ENCODE measurements around the gene MID1. TPM values are rescaled to one million over a fixed set of nuclear protein-coding genes. Genes with fewer than 3 reads are reported as not detected.

Gene MID1
- polyA plus RNA-seq, 1 donor, result 22.2 TPM

DNA sequence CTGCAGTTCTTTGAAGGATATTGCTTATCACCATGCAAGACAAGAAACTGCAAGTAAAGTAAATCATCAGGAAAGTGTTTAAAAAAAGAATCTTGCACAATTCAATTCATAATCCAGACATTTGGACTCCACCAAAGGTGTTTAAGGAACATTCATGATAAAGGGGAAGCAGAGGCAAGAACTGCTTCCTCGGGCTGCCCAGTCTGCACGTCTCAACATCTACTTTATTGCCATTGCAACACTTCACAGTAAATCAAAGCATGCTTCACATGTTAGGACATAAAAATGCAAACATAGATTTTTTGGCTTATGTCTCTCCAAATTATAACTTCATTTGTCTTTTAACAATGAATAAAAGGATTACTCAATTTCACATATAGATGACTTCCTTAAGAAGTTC is 42.5 kb downstream of the MID1 start:
- DNase-seq (ENCODE audit: low read depth), result no peak

- no peak for DNase-seq (ENCODE audit: low read depth)
Observed at GRCh38 chrX:10576777-10577447, 43.5 kb downstream of the MID1 start.

DNA sequence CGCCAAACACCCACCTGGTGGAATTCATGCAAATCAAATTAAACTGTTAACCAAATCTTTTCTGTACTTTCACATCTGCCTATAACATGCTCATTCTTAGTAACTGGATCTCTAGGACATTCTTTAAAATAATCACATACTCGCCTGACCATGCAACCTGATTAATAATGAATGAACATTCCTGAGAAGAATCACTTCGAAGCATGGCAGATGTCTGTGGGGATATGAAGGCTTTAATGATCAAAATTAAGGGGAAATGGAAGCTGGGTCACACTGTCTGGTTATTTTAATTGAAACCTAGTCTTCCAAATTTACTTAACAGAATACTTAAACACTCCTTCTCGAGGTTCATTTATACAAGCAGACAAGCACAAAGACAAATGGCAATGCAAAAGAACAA is 44.2 kb downstream of the MID1 start:
- DNase-seq (ENCODE audit: low read depth), result no peak

DNA sequence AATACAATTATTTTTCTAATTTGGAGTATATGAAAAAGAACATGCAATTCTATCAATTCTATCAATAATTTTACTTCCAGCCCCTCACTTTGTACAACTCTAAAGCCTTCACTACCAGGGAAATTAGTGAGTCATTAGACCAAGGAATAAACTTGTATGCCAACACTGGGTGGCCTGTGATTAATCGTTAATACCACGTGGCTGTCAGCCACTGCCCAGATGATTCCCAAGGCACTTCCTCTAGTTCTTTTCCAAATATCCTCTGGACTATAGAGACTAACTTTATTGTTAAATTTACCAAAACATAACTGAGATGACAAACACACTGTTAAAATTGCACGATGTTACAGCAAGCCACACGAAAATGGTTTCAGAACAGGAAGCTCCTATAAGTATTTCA is 45.7 kb downstream of the MID1 start:
- DNase-seq (ENCODE audit: low read depth), result no peak

DNA sequence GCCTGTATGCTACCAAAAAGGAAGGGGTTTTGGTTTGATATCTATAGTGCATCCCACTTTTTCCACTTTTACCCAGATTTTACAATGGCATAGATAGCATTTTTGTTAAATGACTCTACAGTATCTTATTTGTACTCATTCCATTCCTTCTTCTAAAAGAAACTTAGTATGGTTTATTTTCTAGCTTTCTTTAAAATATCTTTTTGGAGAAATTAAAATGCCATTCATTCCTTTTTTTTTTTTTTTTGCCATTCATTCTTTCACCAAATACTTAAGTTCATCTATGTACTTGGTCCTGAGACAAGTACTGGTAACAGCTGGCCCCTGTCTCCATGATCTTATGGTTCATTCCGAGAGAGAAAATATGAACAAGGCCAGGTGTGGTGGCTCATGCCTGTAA is 49.1 kb downstream of the MID1 start:
- DNase-seq (ENCODE audit: low read depth), result no peak

- no peak for DNase-seq (ENCODE audit: low read depth)
Observed at GRCh38 chrX:10570601-10571000, 49.8 kb downstream of the MID1 start.

DNA sequence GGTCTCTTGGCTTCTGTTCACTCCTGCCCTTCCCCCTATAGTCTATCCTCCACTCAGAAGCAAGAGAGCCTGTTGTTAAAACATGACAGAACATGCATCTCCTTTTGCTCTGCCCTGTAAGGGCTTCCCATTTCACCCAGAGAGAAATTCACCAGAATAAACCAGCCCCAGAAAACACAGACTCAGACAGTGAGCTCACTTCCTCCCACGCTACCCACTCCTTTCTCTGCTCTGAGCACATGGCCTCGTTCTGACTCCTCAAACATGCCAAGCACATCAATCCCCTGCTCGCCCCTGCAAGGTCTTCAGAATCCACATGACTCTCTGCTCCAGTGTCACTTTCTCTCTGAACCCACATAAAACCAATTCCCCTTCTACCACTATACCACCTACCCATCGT is 50.4 kb downstream of the MID1 start:
- DNase-seq (ENCODE audit: low read depth), result no peak

- no peak for DNase-seq (ENCODE audit: low read depth)
Observed at GRCh38 chrX:10568428-10568827, 52.0 kb downstream of the MID1 start.

DNA sequence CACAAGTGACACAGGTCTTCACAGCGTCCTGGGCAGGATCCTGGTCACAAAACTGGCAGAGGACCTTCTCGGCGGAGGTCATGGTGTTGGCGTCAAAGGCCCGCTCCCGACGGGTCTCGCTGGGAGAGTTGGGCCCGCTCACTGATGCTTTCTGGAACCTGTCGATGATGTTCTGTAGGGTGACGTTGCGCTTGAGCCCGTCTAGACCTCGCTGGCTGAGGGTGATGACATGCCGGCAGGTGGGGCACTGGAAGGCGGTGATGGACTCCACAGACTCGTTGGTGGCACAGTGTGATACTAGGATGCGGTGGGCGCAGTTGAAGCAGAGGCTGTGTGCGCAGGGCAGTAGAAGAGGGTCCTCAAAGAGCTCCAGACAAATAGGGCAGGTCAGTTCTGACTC is 53.2 kb downstream of the MID1 start:
- DNase-seq (ENCODE audit: low read depth), result no peak

DNA sequence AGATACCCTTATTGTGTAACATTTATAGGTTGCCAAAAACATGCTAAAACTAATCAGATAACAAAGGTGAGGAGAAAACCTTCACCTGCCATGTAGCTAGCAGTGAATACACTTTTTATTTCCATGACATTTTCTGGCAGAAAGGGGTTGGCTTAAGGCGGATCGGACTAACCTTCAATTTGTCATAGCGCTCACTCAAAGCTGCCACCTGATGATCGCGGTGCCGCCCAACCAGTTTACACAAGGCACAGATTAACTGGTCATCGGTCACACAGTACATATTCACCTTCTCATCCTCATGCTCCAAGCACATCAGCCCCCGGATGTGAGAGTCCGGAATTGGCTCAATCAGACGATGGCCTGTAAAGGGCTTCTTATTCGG is 53.7 kb downstream of the MID1 start:
- no peak for DNase-seq (ENCODE audit: low read depth)

DNA sequence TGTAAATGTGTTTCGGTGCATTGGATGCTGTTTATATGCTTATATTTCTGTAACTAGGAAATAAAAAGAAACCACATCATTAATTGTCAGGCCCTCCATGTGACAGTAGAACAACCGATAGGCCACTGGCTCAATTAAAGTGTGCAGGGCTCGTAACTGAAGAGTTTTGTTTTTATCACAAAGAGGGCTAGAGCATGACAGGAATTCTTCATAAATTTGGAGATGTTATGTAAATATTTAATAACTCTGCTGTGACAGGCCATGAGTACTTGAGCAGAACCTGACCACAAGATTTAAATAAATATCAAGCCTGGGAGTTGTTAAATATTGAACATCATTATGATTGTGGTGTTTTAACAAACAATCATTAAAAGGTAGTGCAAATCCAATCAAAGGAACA is 55.9 kb downstream of the MID1 start:
- no peak for DNase-seq (ENCODE audit: low read depth)

DNA sequence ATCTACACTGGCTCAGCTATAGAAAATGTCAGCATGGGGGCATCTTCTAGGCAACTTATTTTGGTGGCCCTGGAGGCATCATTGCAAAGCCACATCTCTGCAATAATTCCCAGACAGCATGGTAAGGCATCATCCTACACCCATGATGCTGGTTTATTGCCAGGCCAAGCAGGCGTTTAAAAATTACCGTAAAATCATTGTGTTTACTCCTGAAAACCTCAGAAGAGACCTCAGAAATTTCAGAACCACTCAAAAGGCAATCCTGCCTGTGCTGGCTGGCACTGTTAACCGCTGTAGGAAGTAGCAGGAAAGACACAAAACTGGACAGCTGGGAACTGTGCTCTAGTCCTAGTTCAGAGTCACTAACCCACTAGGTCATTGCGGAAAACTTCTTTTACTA is 63.2 kb downstream of the MID1 start:
- DNase-seq (ENCODE audit: low read depth), result no peak

DNA sequence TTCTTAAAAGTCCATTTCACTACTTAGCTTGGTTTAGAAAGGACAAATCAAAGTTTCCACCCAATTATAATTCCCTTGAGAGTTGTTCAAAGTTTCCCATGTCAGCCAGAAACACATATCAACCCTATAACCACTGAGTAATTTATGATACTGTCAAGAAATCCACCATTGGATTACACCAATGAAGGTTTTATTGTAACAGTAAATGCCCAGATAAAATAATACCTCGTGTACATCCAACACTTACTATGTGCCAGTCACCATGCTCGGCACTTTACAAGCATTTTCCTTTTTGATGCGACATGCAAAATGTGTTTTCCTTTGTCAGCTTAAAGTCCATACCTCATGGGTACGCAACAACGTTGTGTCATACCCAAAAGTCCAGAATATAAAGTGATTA is 64.0 kb downstream of the MID1 start:
- DNase-seq (ENCODE audit: low read depth), result no peak

GRCh38 chrX:10555846-10556245 is 64.5 kb downstream of the MID1 start:
- no peak for DNase-seq (ENCODE audit: low read depth)

GRCh38 chrX:10554612-10555270 is 65.6 kb downstream of the MID1 start:
- DNase-seq (ENCODE audit: low read depth), result no peak

GRCh38 chrX:10549280-10549679 is 71.1 kb downstream of the MID1 start:
- DNase-seq (ENCODE audit: low read depth), result no peak

DNA sequence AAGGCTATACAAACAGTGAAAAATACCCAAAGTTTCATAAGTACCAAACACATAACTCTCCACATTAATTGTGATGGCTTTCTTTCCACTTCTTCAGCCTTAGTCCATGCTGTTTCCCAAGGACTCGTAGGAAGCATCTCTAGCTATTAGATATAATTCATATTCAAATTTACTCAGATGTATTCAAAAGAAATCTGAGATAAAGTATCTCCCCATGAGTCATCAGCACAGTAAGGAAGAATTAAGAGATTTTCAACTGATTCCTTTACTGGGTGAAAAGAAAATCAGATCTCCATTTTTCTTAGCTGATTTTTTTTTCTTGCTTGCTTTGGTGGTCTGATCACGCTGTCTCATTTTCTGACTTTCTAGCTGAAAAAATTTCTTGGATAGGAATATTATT is 71.7 kb downstream of the MID1 start:
- no peak for DNase-seq (ENCODE audit: low read depth)

DNA sequence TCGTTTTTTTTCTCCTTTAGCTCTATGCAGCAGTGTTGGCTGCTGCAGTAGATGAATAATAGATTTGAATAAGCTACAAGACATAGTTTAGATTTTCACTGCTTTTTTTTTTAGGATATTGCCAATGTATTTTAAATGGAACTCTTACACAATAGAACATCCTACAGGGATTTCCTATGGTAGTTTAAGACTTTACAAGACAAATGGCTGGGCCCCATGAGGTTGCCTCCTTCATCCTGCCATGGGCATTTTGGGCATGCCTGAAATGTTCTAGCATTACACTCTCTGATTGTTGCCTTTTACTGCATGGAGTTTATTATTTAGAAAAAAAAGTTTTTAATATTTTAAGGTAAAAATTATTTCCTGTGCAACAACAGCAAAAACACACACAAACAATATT is 74.5 kb downstream of the MID1 start:
- DNase-seq (ENCODE audit: low read depth), result no peak

DNA sequence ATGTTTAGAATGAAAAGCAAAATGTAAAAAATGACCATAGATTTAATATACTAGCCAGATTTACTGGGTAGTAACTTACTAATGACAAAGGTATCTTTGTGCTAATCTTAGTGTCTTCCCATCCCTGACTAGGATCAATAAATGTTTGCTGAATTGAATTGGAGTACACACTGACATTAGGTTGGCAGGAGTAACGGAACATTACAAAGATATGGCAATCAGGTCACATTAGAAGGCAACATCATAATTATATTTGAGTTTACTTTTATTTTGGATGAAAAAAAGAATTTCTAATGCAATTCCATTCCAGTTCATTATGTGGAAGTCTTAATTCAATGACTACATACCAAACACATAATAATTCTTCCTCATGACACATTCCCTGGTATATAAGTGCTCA is 77.8 kb downstream of the MID1 start:
- no peak for DNase-seq (ENCODE audit: low read depth)

DNA sequence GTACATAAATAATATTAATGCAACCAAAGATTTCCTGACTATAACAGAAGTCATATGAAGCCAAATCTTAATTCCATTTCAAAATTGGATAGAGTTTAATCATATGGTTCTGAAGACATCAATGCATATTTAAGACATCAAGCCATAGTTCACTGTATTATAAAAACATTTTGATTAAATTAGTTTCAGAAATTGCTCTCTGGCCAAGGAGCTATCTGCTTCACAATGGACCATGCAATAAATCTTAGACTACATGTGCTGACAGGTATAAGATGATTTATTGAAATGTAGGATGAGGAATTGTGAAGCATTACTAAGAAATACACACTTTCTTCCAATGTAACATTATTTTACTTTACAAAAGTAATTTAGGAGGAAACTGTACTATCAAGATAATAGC is 81.6 kb downstream of the MID1 start:
- DNase-seq (ENCODE audit: low read depth), result no peak

DNA sequence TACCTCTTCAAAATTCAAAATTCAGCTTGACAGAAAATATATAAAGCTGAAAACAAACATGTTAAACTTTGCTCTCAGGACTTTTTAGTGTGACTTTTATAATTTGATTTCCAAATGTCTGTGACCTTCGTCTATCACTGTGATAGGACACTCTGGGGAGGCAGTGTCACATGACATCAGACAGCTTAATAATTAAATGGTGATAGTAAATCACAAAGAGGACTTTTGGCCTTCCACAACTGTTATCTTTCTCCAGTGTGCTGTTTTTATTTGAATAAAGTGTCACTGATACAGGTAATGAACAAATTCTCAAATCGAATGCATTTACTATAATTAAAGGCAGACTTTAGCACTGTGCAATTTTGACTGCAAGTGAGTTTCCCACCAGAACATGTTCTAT is 83.1 kb downstream of the MID1 start:
- DNase-seq (ENCODE audit: low read depth), result no peak

GRCh38 chrX:10536744-10537143 is 83.6 kb downstream of the MID1 start:
- DNase-seq (ENCODE audit: low read depth), result no peak

DNA sequence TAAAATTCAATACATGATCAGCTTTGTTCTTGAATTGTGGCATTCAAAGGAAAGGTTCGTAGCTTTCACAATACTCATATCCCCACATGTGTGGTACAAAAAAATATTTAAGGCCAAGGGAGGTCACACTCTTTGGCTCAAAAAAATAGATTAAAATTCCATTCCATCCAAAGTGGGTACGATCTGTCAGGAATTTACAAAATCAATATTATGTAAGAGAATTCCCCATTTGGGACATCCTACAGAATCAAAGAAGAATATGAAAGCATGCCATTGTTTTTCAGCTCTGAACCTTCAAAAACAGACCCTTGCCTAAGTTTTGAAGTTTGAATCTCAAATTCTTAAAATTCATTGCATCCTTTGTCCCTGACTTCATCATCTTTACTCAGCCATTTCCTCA is 85.8 kb downstream of the MID1 start:
- DNase-seq (ENCODE audit: low read depth), result no peak
